ENCODE results near the gene WNT7B.

DNA sequence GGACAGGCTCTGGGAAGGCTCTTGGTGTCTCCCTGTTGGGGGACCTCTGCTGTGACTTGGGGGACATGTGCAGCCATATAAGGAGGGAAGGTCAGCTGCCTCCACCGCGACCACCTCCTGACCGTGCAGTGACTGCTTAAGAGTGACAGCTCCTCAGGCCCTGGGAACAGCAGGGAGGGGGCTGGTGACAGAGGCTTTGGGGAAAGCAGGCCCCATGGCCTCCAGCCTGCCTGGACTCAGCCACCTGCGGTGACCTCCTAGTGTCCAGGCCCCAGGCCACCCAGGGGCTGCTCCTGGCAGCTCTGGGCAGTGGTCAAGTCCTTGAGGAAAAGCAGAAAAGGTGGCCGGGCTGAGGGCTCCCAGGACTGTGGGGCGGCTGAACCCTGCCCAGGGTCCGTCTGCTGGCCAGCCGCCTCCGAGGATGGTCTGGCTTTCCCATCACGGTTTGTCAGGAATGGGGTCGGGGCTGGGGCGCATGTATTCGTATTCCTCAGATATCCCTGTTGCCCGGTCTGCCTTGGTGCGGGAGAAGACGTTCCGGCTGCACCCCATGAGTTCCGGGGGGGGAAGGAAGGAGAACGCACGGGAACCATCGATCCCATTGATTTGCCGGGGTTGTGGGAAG is 96.8 kb downstream of the WNT7B start:
- TF ChIP-seq, protein P1, sequence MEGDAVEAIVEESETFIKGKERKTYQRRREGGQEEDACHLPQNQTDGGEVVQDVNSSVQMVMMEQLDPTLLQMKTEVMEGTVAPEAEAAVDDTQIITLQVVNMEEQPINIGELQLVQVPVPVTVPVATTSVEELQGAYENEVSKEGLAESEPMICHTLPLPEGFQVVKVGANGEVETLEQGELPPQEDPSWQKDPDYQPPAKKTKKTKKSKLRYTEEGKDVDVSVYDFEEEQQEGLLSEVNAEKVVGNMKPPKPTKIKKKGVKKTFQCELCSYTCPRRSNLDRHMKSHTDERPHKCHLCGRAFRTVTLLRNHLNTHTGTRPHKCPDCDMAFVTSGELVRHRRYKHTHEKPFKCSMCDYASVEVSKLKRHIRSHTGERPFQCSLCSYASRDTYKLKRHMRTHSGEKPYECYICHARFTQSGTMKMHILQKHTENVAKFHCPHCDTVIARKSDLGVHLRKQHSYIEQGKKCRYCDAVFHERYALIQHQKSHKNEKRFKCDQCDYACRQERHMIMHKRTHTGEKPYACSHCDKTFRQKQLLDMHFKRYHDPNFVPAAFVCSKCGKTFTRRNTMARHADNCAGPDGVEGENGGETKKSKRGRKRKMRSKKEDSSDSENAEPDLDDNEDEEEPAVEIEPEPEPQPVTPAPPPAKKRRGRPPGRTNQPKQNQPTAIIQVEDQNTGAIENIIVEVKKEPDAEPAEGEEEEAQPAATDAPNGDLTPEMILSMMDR (IDR thresholded peaks at IDR 0.05), result no peak
- TF ChIP-seq EZH2 (IDR thresholded peaks at IDR 0.05) (no peak), EZH2phosphoT487 (IDR thresholded peaks at IDR 0.05) (no peak)

Measured in neural progenitor cell (in vitro differentiated cells).